Tracheal epithelial cell (primary cell): ENCODE data around the gene TRIM16. TPM values are rescaled to one million over a fixed set of nuclear protein-coding genes. Genes with fewer than 3 reads are reported as not detected.

Experiments
- total RNA-seq: library from RNA; depleted of rRNA; stranded (reverse); fragments of >200 nt; gene quantifications from 2 replicates; pipeline ENCODE4 v1.2.1, GENCODE V29; 2014

Gene TRIM16
- total RNA-seq = 60.3 and 147 TPM in 2 replicates

DNA sequence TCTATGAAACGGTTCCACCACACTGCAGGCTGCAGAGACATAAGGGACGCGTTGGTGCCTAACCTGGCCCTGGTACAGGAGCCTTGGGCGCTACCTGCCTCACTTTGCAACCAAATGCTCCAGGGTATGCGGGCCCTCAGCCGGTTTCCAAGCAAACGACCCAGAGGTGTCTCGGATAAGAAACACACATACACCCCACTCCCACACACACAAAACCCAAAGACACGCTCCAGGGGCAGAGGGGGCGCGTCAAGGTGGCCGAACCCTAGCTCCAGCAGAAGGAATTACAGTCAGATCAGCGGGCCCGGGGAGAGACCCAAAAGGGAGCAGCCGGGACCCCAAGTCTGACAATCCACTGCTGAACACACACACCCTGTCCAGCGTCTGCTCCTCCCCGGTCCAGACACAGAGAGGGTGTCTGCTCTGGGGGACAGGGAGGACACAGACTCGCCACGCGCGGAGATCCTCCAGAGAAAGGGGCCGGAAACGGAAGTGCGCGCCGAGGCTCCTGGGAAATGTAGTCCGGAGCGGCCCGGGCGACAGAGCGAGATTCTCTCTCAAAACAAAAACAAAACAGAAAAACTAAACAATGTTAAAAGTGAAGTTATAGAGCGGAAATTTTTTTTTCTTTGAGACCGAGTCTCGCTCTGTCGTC is at the start of gene TRIM16:
TSS of gene TRIM16 (minus strand) at position 488 of the 655 bp plus-strand sequence. CDS start 32,702 bp downstream, outside the sequence.

DNA sequence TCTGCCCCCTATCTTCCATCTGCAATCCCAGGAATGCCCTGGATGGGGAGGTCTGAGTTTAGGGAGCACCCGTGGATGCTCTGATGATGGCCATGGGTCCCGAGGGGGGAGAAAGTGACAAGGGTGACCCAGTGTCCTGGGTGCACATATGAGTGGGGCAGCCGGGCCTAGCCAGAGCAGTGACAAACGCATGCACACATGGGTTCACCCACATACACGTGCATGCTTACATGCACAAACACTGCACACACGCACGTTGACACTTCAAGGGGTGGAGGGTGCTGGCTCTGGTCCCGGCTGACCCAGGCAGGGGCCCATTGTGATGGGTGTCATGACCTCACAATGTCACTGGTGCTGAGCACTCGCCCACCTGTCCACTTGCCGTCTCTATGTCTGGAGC is 47.8 kb upstream of the TRIM16 start, which contains the start of gene TBC1D26:
TSS of gene TBC1D26 (plus strand) at position 384 of the 400 bp plus-strand sequence. CDS start 3,066 bp downstream, outside the sequence.

DNA sequence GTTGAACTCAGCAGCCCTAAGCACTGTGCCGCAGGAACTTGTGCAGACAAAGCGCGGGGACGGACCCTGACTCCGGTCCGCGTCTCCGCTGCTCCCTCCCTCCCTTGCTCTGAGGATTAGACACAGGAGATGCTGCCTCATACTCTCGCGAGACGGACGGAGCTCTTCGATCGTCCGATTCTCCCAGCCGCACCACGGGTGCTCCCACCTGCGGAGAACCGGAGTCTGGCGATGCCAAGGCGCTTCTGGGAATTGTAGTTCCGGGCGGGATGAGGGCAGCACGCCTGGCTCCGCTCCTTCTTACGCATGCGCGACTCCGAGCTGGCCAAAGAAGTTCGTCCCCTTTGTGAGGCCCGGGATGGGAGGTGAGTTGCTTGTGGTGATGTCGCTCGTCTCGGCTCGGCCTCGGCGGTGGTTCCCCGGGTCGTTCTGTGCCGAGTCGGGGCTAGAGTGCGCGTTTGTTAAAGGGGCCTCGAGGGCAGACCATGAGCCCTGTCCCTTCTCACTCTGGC is 15.4 kb upstream of the TRIM16 start, which contains the start of gene ZNF286A:
TSS of gene ZNF286A (plus strand) at position 340 of the 512 bp plus-strand sequence. CDS start 578 bp downstream, outside the sequence.

DNA sequence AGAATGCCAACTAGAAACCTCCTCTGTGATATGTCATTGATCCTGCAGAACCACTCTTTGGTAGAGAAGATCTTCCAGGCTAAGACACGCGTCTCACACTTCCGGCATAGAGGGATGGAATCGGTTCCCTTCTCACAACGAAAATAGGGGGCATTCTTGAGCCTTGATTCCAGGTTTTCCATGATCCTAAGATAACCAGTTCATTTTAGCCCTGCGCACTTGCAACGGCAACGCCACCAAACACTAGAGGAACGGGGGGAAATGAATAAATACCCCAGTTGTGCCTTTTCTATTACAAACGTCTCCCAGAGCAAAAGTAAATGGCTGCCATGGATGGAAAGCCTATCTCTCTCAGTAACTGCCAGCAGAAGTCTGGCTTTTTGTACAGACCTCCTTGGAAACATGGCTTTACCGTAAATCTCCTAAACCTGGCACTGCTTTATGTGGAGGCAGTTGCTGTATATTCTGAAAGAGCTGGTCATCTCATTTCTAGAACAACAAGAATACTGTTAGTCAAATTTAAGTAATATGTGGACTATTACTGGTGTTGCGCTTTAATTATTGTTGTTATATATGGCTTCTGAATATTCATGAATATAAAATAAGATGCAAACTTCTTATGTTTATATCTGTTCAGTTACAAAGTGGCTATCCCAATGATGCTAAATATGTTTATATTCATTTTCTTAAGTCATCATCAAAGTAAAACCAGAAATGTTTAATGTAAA is 64.6 kb downstream of the TRIM16 start, which contains the start of gene FBXW10B:
TSS of gene FBXW10B (minus strand) at position 374 of the 728 bp plus-strand sequence. CDS start at position 182, 192 bp downstream.

Other genes with a start within 250 kb of the TRIM16 start
- 0.24 and 0.43 TPM in 2 replicates for gene CDRT4, start 216.7 kb downstream of the TRIM16 start, total RNA-seq
- gene TVP23C, start 120.8 kb downstream of the TRIM16 start, total RNA-seq = 6.4 and 14.5 TPM in 2 replicates
- gene FBXW10B, start 64.6 kb downstream of the TRIM16 start, total RNA-seq = 1.4 TPM in 1 of 2 replicates, not detected in the other
- gene ZNF286A, start 15.4 kb upstream of the TRIM16 start, total RNA-seq = 19.6 and 33.7 TPM in 2 replicates
- not detected in 2 replicates for gene TBC1D26, start 48.0 kb upstream of the TRIM16 start, total RNA-seq